Stimulated activated CD4-positive, alpha-beta T cell treated with anti-CD3 and anti-CD28 coated beads, Interleukin-2, amount 100 ng/mL, for 48 hours (primary cell): Measurements from ENCODE around the gene SUPT20H.
"Not testable (repeated sequence)": the region's sequence is repeated elsewhere in the genome, so short reads cannot be mapped to it uniquely, and the experiment has no call there.

Experiments
- DNase-seq, 2 donors: peaks; one replicate each; pipeline ENCODE4 v3.0.0-alpha.2; 2020

Gene SUPT20H

DNA sequence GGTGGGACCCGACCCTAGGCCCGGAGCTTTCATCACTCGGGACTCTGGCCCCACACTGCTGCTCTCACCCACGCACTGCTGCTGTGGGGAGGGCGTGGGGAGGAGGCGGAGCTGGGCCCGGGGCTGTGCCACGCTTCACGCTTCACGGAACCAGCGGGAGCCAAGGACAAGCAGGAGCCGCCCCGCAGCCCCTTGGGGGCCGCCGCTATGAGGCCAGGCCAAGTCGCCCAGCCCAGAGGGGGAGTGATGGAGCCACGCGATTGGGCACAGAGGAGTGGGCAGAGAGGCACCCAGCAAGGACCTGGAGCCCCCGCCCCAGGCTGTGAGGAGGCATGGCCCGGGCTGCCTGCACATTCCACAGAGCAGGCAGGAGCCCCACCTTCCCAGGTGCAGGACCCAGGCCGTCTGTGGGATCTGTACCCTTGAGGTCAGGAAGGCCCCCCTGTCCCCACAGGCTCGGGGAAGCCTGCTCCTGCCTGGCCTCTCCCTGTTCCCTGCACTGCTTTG lies 10.2 kb upstream of the SUPT20H start:
- DNase-seq = no peak

DNA sequence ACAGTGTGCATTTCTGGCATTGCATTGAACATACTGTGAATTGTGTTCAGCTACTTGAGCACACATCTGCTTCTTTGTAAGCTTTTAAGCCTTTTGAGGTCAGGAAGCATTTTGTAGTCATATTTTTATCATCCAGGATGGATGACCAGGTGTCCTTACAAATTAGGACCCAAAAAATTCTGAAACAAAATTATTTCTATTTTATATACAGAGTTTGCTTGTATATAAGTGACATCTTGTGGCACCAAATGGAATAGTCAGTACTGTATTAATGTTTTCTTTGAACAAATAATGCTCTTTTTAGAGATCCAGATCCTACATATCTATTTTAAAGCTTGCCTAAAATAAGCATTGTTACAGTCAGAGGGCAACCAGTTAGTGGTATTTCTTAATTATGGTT lies 9.5 kb upstream of the SUPT20H start:
- no peak for DNase-seq

DNA sequence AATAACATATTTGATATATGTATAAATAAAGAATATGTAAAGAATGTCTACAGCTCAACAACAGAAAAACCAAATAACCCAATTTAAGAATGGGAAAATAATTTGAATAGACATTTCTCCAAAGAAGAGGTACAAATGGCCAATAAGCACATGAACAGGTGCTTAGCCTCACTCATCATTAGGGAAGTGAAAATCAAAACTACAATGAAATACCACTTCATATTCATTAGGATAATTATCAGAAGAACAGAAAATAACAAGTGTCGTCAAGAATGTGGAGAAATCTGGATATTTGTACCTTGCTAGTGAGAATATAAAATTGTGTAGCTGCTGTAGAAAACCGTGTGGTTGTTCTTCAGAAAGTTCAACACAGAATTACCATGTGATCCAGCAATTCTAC lies 8.4 kb upstream of the SUPT20H start:
- no peak for DNase-seq

DNA sequence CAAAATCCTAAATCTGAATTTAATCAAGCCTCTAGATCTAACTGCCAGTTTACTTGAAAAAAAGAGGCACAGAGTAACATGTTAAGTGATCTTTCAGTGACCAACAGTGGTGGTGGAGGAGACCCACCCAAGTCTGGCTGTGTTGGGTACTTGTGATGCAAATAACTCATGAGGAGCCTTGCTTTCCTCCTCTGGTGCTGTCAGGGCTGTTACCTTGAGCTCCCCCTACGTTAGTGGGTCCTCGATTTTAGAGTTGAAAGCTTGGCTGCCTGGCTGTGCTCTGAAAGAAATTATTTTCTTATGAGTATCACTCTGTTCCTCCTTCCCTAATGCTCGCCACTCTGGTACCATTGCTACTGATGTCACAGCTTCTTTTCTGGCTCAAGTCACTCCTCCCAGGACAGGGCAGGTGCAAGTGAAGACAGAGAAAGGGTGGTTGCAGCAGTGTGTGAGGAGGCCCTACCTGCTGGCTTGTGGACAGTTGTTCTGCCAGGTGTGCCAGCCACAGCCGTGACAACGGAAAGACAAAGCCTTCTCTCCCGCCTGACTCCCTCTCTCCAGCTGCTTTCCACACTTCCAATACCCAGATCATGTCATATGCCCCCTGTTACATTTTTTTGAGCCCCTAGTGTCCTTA lies 6.5 kb upstream of the SUPT20H start:
- no peak for DNase-seq

DNA sequence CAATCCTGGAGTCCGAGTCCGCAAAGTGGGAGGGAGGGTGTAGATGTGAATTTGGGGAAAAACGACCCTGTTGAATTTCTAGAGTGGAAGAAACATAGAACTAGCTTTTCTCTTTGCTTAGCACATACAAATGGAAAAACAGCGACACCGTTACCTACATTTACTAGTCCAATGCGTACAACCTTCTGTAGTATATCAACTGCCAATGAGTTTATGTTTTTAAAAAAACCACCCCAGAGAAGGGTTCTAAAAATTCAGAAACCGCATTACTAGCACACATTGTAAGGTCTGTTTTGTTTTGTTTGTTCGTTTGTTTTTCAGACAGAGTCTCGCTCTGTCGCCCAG lies 332 bp upstream of the SUPT20H start:
- DNase-seq = no peak

DNA sequence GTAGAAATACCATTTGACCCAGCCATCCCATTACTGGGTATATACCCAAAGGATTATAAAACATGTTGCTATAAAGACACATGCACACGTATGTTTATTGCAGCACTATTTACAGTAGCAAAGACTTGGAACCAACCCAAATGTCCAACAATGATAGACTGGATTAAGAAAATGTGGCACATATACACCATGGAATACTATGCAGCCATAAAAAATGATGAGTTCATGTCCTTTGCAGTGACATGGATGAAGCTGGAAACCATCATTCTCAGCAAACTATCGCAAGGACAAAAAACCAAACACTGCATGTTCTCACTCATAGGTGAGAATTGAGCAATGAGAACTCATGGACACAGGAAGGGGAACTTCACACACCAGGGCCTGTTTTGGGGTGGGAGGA lies 3.3 kb downstream of the SUPT20H start:
- DNase-seq = not testable (repeated sequence)

DNA sequence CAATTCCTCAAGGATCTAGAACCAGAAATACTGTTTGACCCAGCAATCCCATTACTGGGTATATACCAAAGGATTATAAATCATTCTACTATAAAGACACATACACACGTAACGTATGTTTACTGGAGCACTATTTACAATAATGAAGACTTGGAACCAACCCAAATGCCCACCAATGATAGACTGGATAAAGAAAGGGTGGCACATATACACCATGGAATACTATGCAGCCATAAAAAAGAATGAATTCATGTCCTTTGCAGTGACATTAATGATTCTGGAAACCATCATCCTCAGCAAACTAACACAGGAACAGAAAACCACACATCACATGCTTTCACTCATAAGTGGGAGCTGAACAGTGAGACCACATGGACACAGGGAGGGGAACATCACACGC lies 6.4 kb downstream of the SUPT20H start:
- DNase-seq = not testable (repeated sequence)

DNA sequence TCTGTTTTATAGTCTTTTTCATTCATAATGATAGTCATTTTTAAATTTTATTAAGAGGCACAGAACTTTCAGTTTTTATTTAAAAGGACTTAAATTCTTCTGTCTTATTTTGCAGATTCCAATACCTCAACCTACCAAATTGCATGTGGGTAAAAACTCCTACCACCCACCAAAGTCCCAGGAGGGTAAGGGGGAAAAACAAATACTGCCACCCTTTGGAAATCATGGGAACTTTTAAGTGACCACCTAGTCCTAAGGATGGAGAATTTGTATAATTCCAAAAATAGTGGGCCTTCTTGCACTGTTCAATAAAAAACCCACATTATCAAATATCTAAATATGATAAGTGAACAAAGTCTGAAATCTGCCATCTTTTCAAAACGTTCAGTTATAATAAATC lies 9.7 kb downstream of the SUPT20H start:
- no peak for DNase-seq

DNA sequence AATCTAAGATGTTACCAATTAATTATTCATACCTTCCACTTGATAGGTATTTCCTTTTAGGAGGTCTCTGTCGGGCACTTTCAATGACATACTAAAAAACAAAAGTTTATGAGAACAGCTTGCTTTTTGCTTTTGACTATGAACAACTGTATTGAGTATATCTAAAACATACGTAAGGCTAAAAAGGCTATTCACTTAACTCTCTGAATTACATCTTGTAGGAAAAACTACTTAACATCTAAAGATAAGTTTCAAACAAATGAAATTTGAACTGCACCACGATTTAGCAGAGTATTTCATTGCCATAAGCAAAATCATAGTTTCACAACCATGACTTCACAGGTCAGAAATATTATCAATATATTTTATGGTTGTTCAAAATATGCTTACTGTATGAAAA lies 11.6 kb downstream of the SUPT20H start:
- no peak for DNase-seq

DNA sequence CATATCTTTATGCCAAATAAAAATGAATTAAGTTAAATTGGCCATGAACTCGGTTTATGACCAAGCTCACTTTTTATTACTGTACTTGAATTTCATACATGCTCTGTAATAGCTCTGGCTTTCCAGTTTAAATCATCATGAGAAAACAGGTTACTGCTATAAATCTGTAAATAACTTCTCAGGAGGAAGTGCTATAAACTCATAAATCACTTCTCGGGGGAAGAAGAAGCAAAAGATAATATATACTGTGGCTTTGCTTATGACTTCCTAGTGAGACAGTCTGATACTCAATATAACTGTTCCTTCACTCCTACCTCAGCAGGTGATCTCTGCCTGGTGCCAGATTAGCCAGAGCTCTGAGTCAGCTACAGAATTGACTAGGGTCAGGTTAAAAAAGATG lies 12.5 kb downstream of the SUPT20H start:
- DNase-seq = no peak

DNA sequence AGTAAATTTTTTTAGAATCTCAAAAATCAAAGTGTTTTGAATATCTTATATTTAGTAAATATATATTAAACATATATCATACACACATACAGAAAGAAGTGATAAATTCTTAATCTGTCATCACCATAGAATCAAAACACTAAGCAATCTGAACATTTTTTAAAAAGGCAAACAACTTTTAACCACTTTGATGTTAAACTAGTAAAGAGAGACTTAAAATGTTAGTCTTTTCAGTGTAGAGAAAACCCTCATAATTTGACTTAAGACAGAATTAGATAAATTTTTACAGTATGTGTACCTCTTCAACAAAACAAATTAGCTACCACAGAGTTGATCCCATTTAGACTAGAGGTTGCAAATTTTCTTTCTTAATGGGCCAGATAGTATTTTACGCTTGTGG lies 13.4 kb downstream of the SUPT20H start:
- no peak for DNase-seq

DNA sequence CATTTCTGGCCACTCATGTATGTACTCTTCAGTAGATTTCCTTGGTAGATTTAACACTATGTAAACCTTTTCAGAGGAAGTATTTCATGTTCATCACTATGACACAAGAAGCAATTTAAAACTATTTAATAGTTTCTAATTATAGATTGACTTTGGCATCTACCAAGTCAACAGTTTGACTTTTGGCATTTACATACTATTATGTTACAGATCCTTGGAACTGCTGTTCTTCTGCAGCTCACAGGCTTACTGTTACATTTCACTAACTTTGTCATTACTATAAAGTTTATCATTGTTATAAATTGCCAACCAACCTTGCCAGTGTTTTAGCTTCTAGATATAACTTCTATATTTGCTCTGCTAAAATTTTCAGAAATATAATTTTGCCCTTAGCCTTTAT lies 18.7 kb downstream of the SUPT20H start:
- no peak for DNase-seq

DNA sequence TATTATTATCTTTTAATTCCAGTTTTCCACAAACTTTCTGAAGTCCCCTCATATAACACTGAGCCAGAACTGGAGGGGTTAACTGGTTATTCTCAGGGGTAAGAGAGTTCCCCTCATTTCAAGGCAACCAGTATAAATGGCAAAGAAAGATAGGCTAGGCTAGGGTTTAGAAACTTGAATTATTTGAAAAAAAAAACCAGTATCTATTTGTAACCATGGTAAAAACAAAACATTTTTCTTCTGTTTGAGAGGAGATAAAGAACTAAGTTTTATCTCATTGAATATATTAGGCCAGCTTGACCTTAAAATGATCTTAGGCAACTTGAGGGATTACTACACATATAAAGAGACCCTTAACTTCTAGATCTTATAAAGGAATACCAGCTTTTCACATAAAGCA lies 19.6 kb downstream of the SUPT20H start:
- DNase-seq = no peak

DNA sequence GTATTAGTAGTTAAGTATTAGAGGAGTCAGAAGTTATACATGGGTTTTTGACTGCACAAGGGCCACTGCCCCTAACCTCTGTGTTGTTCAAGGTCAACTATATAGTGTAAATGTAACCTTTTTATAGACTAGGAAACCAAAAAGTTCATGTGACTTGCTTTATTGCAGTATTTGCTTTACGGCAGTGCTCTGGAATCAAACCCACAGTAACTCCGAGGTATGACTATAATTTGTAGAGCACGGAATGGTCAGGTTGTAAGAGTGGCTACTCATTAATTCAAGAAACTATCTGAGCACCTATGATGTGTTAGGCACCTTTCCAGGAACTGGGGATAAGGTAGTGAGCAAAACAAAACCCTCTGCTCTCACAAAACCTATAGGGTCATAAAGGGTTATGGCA lies 22.2 kb downstream of the SUPT20H start:
- DNase-seq = no peak

DNA sequence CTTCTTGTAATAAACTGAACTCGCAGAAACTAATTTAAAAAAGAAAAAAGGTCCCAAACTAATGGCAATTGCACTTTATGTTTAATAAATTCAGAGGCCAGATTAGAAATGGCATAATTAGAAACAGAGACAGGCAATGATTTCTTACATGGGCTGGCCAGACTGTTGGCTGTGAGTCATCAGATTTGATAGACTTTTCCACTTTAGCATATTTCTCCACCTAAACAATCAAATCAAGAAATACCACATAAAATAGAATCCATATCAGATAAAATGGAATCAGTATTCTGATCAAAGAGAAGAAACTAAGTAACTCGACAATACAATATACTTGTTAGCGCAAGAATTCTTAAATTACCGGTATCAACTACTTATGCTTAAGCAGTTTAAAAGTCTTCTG lies 29.9 kb downstream of the SUPT20H start:
- no peak for DNase-seq

DNA sequence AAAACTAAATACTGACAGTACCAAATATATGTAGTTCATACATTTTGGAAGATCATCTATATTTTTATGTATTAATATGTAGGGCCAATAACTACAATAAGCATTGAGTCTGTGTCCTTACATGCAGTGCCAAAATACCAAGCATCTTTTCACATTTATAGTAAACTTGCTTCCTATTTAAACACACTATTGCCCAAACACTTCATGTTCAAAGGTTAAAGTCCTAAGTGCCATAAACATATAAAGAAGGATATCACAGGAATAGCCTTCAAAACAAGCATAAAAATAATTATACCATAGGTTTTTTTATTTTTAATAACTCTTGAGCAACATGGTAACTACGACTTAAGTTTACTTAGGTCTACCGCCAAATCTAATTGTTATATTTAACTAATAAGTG lies 31.8 kb downstream of the SUPT20H start:
- DNase-seq = no peak

DNA sequence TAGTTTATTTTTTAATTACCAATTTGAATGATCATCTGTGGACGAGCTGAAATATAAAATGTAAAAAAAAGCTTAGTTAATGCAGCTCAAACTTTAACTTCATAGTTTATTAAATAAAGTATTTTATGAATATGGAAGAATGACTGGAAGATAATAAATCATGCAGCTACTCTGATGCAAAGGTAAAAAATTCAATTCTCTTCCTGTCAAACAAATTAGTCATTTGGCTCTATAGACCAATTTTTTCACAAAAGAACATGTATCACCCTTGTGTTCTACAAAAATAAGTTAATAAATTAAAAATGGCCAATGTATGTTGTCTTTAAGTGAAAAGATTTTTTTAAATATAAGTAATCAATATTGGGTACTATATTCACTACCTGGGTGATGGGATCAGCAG lies 32.7 kb downstream of the SUPT20H start:
- DNase-seq = no peak

DNA sequence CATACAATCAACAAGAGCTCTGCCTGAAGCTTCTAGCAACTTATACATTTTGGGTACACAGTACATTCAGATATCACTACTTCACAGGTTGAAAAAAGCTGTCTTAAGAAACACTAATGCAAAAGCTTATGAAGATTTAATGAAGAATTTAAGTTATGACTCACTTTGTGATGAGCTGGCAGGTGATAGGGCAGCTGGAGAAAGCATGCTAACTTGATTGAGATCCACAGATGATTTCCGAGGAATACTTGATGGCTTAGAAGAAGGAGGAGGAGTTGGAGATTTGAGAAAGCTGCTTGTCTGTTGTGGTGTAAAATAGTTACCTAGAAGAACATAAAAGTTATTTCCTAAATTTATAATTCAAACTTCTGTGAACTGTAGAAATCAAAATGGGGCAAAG lies 35.6 kb downstream of the SUPT20H start:
- no peak for DNase-seq

DNA sequence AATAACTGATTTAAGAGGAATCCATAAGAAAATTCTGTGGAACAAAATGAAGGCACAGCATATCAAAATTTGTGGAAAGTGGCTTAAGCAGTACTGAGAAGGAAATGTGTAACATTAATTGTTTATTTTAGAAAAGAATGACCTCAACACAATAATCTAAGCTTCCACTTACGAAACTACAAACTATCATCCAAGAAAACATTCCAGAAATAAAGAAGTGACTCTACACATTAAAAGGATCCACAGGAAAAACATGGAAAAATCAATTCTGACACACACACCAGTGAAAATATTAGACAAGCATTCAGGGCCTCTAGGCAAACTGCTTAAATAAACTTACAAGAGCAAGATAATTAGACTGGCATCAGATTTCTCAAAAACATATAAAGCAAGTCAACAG lies 44.9 kb downstream of the SUPT20H start:
- DNase-seq = no peak

DNA sequence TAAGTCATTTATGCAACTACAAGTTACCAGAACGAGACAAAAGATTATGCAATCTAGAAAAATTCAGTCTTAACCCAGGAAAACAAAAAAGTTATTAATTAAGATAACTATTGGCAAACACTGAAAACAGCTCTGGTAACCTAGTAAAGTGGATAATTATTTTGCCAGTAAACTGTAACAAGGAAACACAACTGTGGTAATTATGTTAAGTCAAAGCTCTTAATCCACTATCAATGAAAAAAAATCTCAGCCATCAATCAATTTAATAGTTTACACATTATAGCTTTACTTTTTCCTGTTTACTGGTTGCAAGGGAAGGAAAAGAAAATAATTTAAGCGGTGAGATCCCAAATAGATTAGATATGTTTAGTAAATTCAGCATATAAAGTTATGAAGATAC lies 47.7 kb downstream of the SUPT20H start:
- DNase-seq = no peak

DNA sequence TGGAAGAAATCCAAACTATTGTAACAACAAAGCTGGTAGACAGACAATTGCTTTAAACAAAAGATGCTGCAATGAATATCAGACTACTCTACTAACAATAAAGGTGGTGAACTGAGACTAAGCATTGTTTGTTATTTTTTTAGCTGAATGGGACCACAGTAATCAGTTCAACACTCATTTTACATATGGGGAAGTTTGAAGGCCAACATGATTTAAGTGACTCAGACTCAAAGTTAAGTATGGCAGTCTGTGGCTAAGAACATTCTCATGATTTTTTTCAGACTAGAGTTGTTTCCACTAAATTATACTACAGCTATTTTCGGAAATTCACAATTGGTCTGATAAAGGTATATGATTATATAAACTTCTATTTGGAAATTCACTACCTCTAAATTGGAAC lies 48.5 kb downstream of the SUPT20H start:
- no peak for DNase-seq

DNA sequence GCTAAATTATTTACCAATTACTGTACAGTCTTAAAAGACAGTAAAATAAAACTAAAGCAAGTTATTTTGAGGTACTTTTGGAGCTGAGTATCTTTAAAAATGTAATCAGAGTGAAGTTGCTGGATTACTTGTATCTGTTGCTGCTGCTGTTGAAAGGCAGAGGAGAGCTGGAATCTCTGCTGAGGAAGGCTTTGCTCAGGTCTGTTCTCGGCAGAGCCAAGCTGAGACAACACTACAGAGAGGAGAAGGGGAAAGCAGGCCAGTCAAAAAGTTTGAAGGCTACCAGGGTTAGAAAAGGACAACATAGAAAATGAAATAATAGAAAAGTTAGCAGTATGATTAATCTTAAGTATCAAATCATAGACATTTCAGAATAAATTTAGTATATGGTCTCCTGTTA lies 49.1 kb downstream of the SUPT20H start:
- DNase-seq = no peak

DNA sequence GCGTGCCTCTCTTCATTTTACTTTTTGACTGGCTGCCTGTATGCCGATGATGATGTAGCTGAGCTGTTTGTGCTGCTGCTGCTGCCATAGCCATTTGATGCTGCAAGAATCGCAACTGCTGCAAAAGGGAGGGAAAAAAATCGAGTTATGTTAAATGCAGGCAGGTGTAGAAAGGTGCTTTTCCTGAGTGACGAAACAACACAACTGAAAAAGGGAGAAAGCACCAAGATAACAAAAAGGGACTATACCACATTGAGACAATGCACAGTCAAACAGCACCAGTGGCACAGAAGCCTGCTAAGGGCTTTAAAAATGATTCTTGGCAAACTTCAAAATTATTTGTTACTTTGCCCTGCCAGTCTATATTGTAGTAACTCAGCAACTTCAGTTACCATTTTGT lies 49.8 kb downstream of the SUPT20H start:
- DNase-seq = no peak

DNA sequence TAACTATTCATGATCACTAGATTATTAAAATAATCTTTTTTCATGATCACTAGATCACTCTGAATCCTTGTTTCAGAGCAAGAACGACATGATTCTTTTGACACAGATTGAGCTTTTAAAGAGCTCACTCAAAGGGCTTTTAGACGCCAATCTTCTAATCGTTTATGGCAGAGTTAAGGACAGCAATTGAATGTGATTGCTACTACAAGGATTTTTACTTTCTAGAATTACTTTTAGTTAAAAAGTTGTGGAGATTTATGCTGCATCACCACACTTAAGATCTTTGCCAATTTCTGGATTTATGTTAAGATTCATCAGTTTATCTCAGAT lies 57.6 kb downstream of the SUPT20H start:
- DNase-seq = no peak

DNA sequence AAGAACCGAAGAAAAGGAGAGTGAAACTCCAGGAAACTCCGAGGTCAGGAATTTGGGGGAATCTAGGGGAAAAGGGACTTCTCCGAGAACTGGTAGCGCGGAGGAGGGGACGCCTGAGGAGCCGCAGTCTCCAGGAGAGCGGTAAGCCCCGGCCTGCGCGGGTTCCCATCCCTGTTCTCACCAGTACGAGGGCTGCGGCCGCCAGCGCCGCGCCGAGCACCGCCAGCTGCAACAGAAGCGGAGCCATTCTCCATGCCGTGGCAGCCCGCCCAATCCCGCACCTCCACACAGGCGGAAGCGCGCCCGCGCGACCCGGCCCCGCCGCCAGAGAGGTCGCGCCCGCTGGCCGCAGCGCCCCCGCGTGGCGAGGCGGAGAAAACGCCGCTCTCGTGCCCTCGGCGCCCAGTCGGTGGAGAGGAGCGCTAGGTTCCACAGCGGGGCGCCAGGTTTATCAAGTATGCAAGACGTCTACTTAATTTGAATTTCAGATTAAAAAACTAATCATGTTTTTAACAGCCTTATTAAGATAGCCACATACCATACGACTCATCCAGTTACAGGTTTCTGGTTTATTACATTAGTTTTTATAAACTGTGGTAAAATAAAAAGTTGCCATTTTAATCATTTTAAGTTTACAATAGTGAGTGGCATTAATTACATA lies 60.3 kb downstream of the SUPT20H start, which contains the start of gene ALG5:
Gene ALG5 (minus strand): TSS at position 287 of the 661 bp plus-strand sequence. CDS start 40 bp downstream, at position 247.
- DNase-seq = peak; percentile 85 to 91
